KOPT-K1 (cell line): ENCODE measurements around the gene SLC30A2.

Experiments
- H3K27ac ChIP-seq: fragments of 200-600 bp; sonication (generic); 2 replicates; pipeline ENCODE4 v1.5.1; 2016; ENCODE audit warnings: antibody characterized with exemption, mild to moderate bottlenecking, low read depth, low read length; ENCODE audit not compliant: poor library complexity, severe bottlenecking
- H3K36me3 ChIP-seq: fragments of 200-600 bp; sonication (generic); 2 replicates; pipeline ENCODE4 v1.5.1; 2017; ENCODE audit warnings: antibody characterized with exemption, mild to moderate bottlenecking, low read length, moderate library complexity; ENCODE audit not compliant: insufficient read depth
- H3K9me3 ChIP-seq: fragments of 200-600 bp; sonication (generic); 2 replicates; pipeline ENCODE4 v1.5.1; 2017; ENCODE audit warnings: antibody characterized with exemption, low read length, mild to moderate bottlenecking; ENCODE audit not compliant: insufficient read depth, poor library complexity, severe bottlenecking

The SLC30A2 gene

GRCh38 chr1:26057189-26057588 is 11.3 kb upstream of the SLC30A2 start:
- Histone ChIP-seq H3K9me3 (no peaks in the 10 kb centered on the region), H3K36me3 (no peaks in the 10 kb centered on the region), H3K27ac (no peak overlapping the region)

- H3K27ac ChIP-seq: no peak overlapping the region
- no peaks in the 10 kb centered on the region for H3K9me3 ChIP-seq
- no peaks in the 10 kb centered on the region for H3K36me3 ChIP-seq
Measured at GRCh38 chr1:26055041-26055440, 9.1 kb upstream of the SLC30A2 start.

GRCh38 chr1:26053718-26054560 is 8.0 kb upstream of the SLC30A2 start:
- Histone ChIP-seq H3K9me3 (no peaks in the 10 kb centered on the region), H3K27ac (no peak overlapping the region), H3K36me3 (no peaks in the 10 kb centered on the region)

GRCh38 chr1:26050248-26050640 is 4.3 kb upstream of the SLC30A2 start:
- Histone ChIP-seq H3K27ac (no peak overlapping the region), H3K36me3 (no peaks in the 10 kb centered on the region), H3K9me3 (no peaks in the 10 kb centered on the region)

- no peaks in the 10 kb centered on the region for H3K36me3 ChIP-seq
- no peaks in the 10 kb centered on the region for H3K9me3 ChIP-seq
- H3K27ac ChIP-seq: no peak overlapping the region
Measured at GRCh38 chr1:26049531-26050247, 3.8 kb upstream of the SLC30A2 start.

GRCh38 chr1:26047278-26047874 is 1.5 kb upstream of the SLC30A2 start:
- H3K9me3 ChIP-seq: no peaks in the 10 kb centered on the region
- H3K27ac ChIP-seq: no peak overlapping the region
- H3K36me3 ChIP-seq: no peaks in the 10 kb centered on the region

- H3K27ac ChIP-seq: no peak overlapping the region
- no peaks in the 10 kb centered on the region for H3K36me3 ChIP-seq
- H3K9me3 ChIP-seq: no peaks in the 10 kb centered on the region
Measured at GRCh38 chr1:26046246-26047095, 553 bp upstream of the SLC30A2 start.

GRCh38 chr1:26044971-26045721 is 772 bp downstream of the SLC30A2 start:
- no peak overlapping the region for H3K27ac ChIP-seq
- H3K9me3 ChIP-seq: no peaks in the 10 kb centered on the region
- no peaks in the 10 kb centered on the region for H3K36me3 ChIP-seq

GRCh38 chr1:26044414-26044813 is 1.5 kb downstream of the SLC30A2 start:
- Histone ChIP-seq H3K27ac (no peak overlapping the region), H3K36me3 (no peaks in the 10 kb centered on the region), H3K9me3 (no peaks in the 10 kb centered on the region)

GRCh38 chr1:26043765-26044164 is 2.2 kb downstream of the SLC30A2 start:
- Histone ChIP-seq H3K36me3 (no peaks in the 10 kb centered on the region), H3K27ac (no peak overlapping the region), H3K9me3 (no peaks in the 10 kb centered on the region)

- no peaks in the 10 kb centered on the region for H3K9me3 ChIP-seq
Measured at GRCh38 chr1:26041978-26042377, 3.9 kb downstream of the SLC30A2 start.

GRCh38 chr1:26041401-26041800 is 4.5 kb downstream of the SLC30A2 start:
- Histone ChIP-seq H3K27ac (no peak overlapping the region), H3K9me3 (no peaks in the 10 kb centered on the region), H3K36me3 (no peaks in the 10 kb centered on the region)

More at GRCh38 chr1:26041978-26042377, 3.9 kb downstream of the SLC30A2 start:
- H3K36me3 ChIP-seq: no peaks in the 10 kb centered on the region
- no peak overlapping the region for H3K27ac ChIP-seq

GRCh38 chr1:26038904-26039303 is 7.0 kb downstream of the SLC30A2 start:
- Histone ChIP-seq H3K9me3 (no peaks in the 10 kb centered on the region), H3K27ac (no peak overlapping the region), H3K36me3 (no peaks in the 10 kb centered on the region)

- Histone ChIP-seq H3K27ac (no peak overlapping the region), H3K36me3 (no peaks in the 10 kb centered on the region), H3K9me3 (no peaks in the 10 kb centered on the region)
Measured at GRCh38 chr1:26038477-26038876, 7.4 kb downstream of the SLC30A2 start.
